ENCODE data around the gene GOPC.
A peak's percentile ranks its signal among the peaks of the same experiment; 100 is the strongest.

GOPC gene

GRCh38 chr6:117605169-117605826 is 3.0 kb upstream of the GOPC start:
- Histone ChIP-seq H3K27ac (no peak overlapping the region), H3K4me1 (ENCODE audit: low read depth, poor library complexity, severe bottlenecking) (peaks cover 14% of the 10 kb centered on the region), H2AFZ (ENCODE audit: low read depth) (no peak overlapping the region), H3K27me3 (ENCODE audit: insufficient read depth, low read depth) (no peaks in the 10 kb centered on the region), H3K4me2 (no peak overlapping the region), H3K9ac (no peak overlapping the region), H4K20me1 (ENCODE audit: insufficient read depth) (no peaks in the 10 kb centered on the region), H3K4me3 (IDR thresholded peaks at IDR 0.05; ENCODE audit: insufficient read depth, low read depth, low read length) (no peak overlapping the region), H3K36me3 (ENCODE audit: insufficient read depth) (no peaks in the 10 kb centered on the region), H3K79me2 (ENCODE audit: insufficient read depth, low read depth) (peaks cover 14% of the 10 kb centered on the region; the same call in 1 of the 2 replicates)
- TF ChIP-seq CTCF (conservative IDR thresholded peaks at IDR 0.05; ENCODE audit: low read depth, low read length) = peak; percentile 64

DNA sequence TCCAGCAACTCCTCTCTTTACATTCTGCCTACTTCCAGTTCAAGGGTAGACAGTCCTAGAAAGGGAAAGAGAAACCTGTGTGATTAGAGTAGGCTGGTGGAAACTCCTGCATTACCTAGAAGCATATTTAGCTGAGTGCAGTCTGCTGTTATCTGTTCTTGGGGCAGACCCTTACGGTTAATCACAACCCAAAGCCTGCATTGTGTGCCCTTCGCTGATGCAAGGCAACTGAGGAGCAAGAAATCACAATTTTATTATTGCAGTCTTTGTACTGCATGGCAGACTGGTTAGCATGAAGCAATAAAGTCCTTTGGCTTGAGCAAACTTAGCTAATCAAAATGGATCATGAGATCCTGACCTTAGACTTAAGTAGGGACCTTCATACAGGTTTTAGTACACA is 1.5 kb upstream of the GOPC start:
- Histone ChIP-seq H3K9ac (no peak overlapping the region), H3K4me1 (ENCODE audit: low read depth, poor library complexity, severe bottlenecking) (peaks cover 27% of the 10 kb centered on the region), H3K27me3 (ENCODE audit: insufficient read depth, low read depth) (no peaks in the 10 kb centered on the region), H3K27ac (no peak overlapping the region), H3K36me3 (ENCODE audit: insufficient read depth) (no peaks in the 10 kb centered on the region), H2AFZ (ENCODE audit: low read depth) (no peak overlapping the region), H3K4me3 (IDR thresholded peaks at IDR 0.05; ENCODE audit: insufficient read depth, low read depth, low read length) (no peak overlapping the region), H3K79me2 (ENCODE audit: insufficient read depth, low read depth) (peaks cover 27% of the 10 kb centered on the region; the same call in 1 of the 2 replicates), H4K20me1 (ENCODE audit: insufficient read depth) (no peaks in the 10 kb centered on the region), H3K4me2 (no peak overlapping the region)
- TF ChIP-seq CTCF (conservative IDR thresholded peaks at IDR 0.05; ENCODE audit: low read depth, low read length) = no peak

DNA sequence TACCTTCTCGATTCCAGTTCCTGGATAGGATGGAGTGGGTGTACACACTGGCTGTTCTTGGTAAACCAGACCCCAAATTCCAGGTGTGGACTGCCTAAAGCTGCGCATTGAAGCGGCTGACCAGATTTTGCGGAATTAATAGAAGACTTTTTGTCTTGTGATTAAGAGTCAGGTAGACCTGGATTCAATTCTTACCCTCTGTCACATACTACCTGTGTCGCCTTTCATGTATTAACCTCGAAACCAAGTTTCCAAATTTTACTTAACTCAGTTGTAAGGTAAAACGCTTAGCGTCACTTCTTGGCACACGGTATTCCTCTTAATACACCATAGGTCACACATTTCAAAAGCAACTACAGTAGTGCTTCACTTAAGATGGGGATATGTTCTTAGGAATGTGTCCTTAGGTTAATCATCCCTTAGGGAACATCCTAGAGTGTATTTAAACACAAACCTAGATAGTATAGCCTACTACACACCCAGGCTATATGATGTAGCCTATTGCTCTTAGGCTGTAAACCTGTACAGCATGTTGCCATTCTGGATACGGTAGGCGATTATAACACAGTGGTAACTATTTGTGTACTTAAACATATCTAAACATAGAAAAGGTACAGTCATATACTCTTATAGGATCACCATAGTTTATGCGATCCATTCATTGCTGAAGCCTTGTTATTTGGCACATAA is 733 bp upstream of the GOPC start:
- no peak for TF ChIP-seq CTCF (conservative IDR thresholded peaks at IDR 0.05; ENCODE audit: low read depth, low read length)
- Histone ChIP-seq H3K4me1 (ENCODE audit: low read depth, poor library complexity, severe bottlenecking) (peaks cover 27% of the 10 kb centered on the region), H3K9ac (peak overlapping the region; percentile 84), H4K20me1 (ENCODE audit: insufficient read depth) (no peaks in the 10 kb centered on the region), H2AFZ (ENCODE audit: low read depth) (peak overlapping the region; percentile 68), H3K4me3 (IDR thresholded peaks at IDR 0.05; ENCODE audit: insufficient read depth, low read depth, low read length) (no peak overlapping the region), H3K4me2 (peak overlapping the region; percentile 65), H3K27ac (peak overlapping the region; percentile 68), H3K36me3 (ENCODE audit: insufficient read depth) (no peaks in the 10 kb centered on the region), H3K27me3 (ENCODE audit: insufficient read depth, low read depth) (no peaks in the 10 kb centered on the region), H3K79me2 (ENCODE audit: insufficient read depth, low read depth) (peaks cover 34% of the 10 kb centered on the region; the same call in 1 of the 2 replicates)

DNA sequence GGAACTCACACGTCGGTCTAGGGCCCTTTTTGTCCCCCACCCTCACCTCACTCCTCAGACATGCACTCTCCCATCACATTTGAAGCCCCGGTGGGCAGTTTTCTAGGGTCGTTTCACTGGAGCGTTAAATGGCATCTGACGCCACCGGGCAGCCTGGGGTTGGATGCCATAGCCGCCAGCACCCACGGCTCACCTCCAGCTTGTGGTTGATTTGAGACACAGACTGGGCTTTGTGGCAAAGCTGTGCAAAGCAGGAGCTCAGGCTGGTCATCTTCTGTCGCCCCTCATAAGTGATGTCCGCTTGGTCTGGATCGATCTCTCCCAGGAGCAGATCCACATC is 530 bp downstream of the GOPC start:
- no peaks in the 10 kb centered on the region for H3K36me3 ChIP-seq (ENCODE audit: insufficient read depth)
- TF ChIP-seq CTCF (conservative IDR thresholded peaks at IDR 0.05; ENCODE audit: low read depth, low read length) = no peak
- no peaks in the 10 kb centered on the region for H3K27me3 ChIP-seq (ENCODE audit: insufficient read depth, low read depth)
- no peak overlapping the region for H3K4me3 ChIP-seq (IDR thresholded peaks at IDR 0.05; ENCODE audit: insufficient read depth, low read depth, low read length)
- H3K4me2 ChIP-seq = peak overlapping the region; percentile 51
- peak overlapping the region; percentile 68 for H3K27ac ChIP-seq
- H3K79me2 ChIP-seq (ENCODE audit: insufficient read depth, low read depth) = peaks cover 34% of the 10 kb centered on the region; the same call in 1 of the 2 replicates
- H2AFZ ChIP-seq (ENCODE audit: low read depth) = peak overlapping the region; percentile 68
- no peaks in the 10 kb centered on the region for H4K20me1 ChIP-seq (ENCODE audit: insufficient read depth)
- H3K4me1 ChIP-seq (ENCODE audit: low read depth, poor library complexity, severe bottlenecking) = peaks cover 27% of the 10 kb centered on the region
- H3K9ac ChIP-seq = peak overlapping the region; percentile 84
